ENCODE results near the gene FYCO1. TPM values are rescaled to one million over a fixed set of nuclear protein-coding genes. Genes with fewer than 3 reads are reported as not detected.

Gene FYCO1
- total and polyA plus RNA-seq, 12 donors, result 8.8 to 216 (median 143) TPM

DNA sequence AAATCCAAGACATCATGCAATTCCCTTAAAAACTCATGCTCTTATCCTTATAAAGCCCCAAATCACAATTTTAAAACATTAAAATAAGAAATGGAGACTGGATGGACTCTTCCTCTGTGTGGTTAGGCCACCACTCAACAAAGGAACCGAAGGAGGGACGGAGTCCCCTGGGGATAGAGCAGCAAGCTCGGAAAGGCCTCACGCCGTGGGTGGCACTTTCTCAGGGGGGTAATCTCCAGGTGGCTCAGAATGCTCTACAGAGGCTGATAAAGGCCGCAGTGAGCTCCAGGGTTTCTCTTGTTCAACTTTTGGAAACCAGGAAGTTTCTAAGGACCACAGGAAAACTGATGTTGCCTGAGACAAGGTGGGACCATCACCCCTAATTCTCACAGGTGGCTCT, 86.1 kb downstream of the FYCO1 start:
- Histone ChIP-seq H3K27ac (no peak overlapping the region), H3K4me3 (no peak overlapping the region), H3K4me1 (peaks cover 0 to 13% (median 0%) of the 10 kb centered on the region in 9 donors), H3K27me3 (no peaks in the 10 kb centered on the region), H3K9me3 (no peaks in the 10 kb centered on the region), H3K36me3 (peaks cover 0 to 2% (median 0%) of the 10 kb centered on the region in 9 donors)
- no peak for DNase-seq
- TF ChIP-seq, protein P1, sequence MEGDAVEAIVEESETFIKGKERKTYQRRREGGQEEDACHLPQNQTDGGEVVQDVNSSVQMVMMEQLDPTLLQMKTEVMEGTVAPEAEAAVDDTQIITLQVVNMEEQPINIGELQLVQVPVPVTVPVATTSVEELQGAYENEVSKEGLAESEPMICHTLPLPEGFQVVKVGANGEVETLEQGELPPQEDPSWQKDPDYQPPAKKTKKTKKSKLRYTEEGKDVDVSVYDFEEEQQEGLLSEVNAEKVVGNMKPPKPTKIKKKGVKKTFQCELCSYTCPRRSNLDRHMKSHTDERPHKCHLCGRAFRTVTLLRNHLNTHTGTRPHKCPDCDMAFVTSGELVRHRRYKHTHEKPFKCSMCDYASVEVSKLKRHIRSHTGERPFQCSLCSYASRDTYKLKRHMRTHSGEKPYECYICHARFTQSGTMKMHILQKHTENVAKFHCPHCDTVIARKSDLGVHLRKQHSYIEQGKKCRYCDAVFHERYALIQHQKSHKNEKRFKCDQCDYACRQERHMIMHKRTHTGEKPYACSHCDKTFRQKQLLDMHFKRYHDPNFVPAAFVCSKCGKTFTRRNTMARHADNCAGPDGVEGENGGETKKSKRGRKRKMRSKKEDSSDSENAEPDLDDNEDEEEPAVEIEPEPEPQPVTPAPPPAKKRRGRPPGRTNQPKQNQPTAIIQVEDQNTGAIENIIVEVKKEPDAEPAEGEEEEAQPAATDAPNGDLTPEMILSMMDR (IDR thresholded peaks at IDR 0.05), result no peak
- no peak for ATAC-seq
- intact Hi-C loops (cut with DNase I), result loop anchor here in 2 of 10 donors (10.0 kb wide), 1 partner anchor 145 kb away; no protein-coding TSS in a partner anchor
- 72 to 76% methylated on average over 6 of the region's 6 CpGs for WGBS, 2 donors

DNA sequence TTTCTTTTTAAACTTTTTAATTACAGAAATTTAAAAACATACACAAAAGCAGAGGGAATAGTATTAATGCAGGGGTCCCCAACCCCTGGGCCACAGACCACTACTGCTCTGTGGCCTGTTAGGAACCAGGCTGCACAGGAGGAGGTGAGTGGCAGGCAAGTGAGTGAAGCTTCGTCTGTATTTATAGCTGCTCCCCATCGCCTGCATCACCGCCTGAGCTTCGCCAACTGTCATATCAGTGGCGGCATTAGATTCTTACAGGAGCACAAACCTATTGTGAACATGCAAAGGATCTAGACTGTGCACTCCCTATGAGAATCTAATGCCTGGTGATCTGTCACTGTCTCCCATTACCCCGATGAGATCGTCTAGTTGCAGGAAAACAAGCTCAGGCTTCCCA, 86.9 kb downstream of the FYCO1 start:
- DNase-seq (no peak), ATAC-seq (peak in 1 of 8 donors; percentile 28)
- WGBS, 2 donors, result 77 to 80% methylated on average over 7 of the region's 7 CpGs
- no peak overlapping the region for H3K4me3 ChIP-seq
- H3K4me1 ChIP-seq, result peaks cover 0 to 13% (median 0%) of the 10 kb centered on the region in 9 donors
- H3K9me3 ChIP-seq, result no peaks in the 10 kb centered on the region
- H3K27me3 ChIP-seq, result no peaks in the 10 kb centered on the region
- intact Hi-C loops (cut with DNase I), result loop anchor here in 2 of 10 donors (10.0 kb wide), 1 partner anchor 144 kb away; no protein-coding TSS in a partner anchor
- H3K27ac ChIP-seq, result no peak overlapping the region
- TF ChIP-seq, protein P1 (IDR thresholded peaks at IDR 0.05), result no peak
- H3K36me3 ChIP-seq, result peaks cover 0 to 2% (median 0%) of the 10 kb centered on the region in 9 donors

DNA sequence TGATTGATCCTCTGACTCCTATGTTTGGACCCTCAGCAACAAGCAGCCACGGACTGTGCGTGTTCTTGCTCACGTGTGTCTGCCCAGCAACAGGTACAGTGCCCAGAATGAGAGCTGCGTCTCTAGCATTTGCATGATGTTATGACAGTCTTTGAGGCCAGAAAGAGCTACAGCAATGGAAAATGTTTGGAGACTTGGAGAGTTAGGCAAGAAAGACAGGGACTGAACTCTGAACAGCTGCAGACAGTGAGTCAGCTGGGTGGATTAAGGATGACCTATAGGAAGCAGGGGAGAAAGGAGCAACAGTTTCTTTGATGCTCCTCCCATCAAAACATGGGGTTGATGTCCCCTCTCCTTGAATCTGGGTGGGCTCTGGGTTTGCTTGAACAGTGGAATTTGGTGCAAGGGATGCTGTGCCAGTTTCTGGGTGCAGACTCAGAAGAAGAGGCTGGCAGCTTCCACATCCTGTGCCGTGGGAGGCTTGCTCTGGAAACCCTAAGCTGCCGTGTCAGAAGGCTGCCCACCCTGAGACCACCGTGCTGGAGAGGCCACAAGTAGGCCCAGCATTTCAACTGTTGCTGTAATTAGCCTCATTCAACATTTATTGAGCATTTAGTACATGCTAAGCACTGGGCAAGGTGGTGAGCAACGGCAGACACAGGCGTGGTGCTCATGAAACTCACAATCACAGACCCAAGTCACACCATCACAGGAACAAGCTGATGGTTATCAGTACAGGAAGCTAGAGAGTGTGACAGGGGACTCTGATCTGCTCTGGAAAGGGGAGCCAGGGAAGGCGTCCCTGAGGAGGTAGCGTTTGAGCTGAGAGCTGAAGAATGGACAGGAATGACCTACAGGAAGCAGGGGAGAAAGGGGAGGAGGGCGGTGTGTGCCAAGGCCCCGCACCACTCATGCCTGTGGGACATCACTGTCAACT, 87.6 kb downstream of the FYCO1 start:
- no peak for DNase-seq
- TF ChIP-seq, protein P1 (IDR thresholded peaks at IDR 0.05), result no peak
- Histone ChIP-seq H3K27me3 (no peaks in the 10 kb centered on the region), H3K4me1 (peaks cover 0 to 13% (median 0%) of the 10 kb centered on the region in 9 donors), H3K27ac (no peak overlapping the region), H3K4me3 (no peak overlapping the region), H3K36me3 (peaks cover 0 to 2% (median 0%) of the 10 kb centered on the region in 9 donors), H3K9me3 (no peaks in the 10 kb centered on the region)
- intact Hi-C loops (cut with DNase I), result loop anchor here in 2 of 10 donors (10.0 kb wide), 1 partner anchor 143 kb away; no protein-coding TSS in a partner anchor
- ATAC-seq, result peak in 1 of 8 donors; percentile 52
- WGBS, 2 donors, result 63 to 70% methylated on average over 13 of the region's 13 CpGs

DNA sequence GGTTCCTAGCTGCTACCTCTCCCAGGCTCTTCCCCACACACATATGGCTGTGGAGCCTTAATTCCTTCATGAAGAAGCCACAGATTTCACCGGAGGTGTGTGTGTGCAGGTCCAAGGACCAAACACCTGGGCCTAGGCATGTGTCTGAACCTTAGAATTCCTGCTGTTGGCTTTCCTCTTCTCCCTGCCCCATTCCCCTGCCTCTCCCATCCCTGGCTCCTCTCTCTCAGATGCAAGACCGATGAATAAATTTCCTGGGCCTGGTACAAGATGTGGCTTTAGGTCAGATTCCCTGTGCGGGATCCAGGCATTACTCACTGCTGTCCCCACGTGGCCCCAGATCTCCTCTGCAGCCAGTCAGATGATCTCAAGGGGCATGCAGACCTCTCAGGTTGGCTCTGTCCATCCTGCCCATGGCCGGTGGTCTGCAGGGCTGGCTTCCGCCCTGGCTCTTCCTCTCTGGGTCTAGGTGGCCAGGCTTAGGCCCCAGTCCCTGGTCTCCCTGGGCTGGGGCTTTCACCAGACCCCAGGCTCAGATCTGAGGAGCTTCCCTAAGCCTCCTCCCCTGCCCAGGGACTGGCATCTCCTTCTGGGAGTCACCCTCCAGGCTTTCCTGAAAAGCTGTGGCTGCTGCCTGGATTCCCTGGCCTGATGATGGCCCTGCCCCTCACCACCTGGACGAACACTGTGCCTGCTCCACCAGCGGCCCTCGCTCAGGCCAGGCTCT, 88.8 kb downstream of the FYCO1 start:
- DNase-seq, result no peak
- H3K4me3 ChIP-seq, result no peak overlapping the region
- WGBS, 2 donors, result 67 to 77% methylated on average over 9 of the region's 9 CpGs
- no peak overlapping the region for H3K27ac ChIP-seq
- no peaks in the 10 kb centered on the region for H3K27me3 ChIP-seq
- TF ChIP-seq, protein P1 (IDR thresholded peaks at IDR 0.05), result peak in 6 of 9 donors; percentile 13 to 42 (median 27)
- H3K4me1 ChIP-seq, result peaks cover 0 to 13% (median 0%) of the 10 kb centered on the region in 9 donors
- intact Hi-C loops (cut with DNase I), result loop anchor here in 2 of 10 donors (10.0 kb wide), 1 partner anchor 142 kb away; no protein-coding TSS in a partner anchor
- H3K9me3 ChIP-seq, result no peaks in the 10 kb centered on the region
- H3K36me3 ChIP-seq, result no peaks in the 10 kb centered on the region
- ATAC-seq, result peak in 6 of 8 donors; percentile 17 to 52 (median 30)
